HepG2 (cell line): Measurements from ENCODE around the gene CD248. TPM values are rescaled to one million over a fixed set of nuclear protein-coding genes. Genes with fewer than 3 reads are reported as not detected.

Experiments used
- CHD2 ChIP-seq: IDR thresholded peaks from 2 replicates; pipeline ENCODE4 v1.6.1; 2011; ENCODE audit warnings: low read depth, low read length, improper control_type of control experiment
- IKZF4 ChIP-seq: sonication (generic); formaldehyde crosslinking; IDR thresholded peaks from 2 replicates; pipeline ENCODE4 v1.5.1; 2020; ENCODE audit warnings: borderline replicate concordance, mild to moderate bottlenecking, low read depth, missing genetic modification reagents; ENCODE audit errors: not compliant biosample characterization
- IRX3 ChIP-seq: sonication (generic); formaldehyde crosslinking; IDR thresholded peaks from 2 replicates; pipeline ENCODE4 v1.8.1; 2023; ENCODE audit warnings: mild to moderate bottlenecking, low read depth, missing genetic modification reagents, borderline replicate concordance
- MEF2D ChIP-seq: sonication (generic); formaldehyde crosslinking; IDR thresholded peaks from 2 replicates; pipeline ENCODE4 v1.5.1; 2020; ENCODE audit warnings: mild to moderate bottlenecking, missing genetic modification reagents
- MEIS2 ChIP-seq: sonication (generic); formaldehyde crosslinking; IDR thresholded peaks from 2 replicates; pipeline ENCODE4 v1.9.0; 2021; ENCODE audit warnings: mild to moderate bottlenecking, missing genetic modification reagents
- SALL2 ChIP-seq: sonication (generic); formaldehyde crosslinking; IDR thresholded peaks from 2 replicates; pipeline ENCODE4 v1.8.1; 2023; ENCODE audit warnings: mild to moderate bottlenecking, missing genetic modification reagents, inconsistent platforms
- SETDB1 ChIP-seq: sonication (generic); formaldehyde crosslinking; IDR thresholded peaks from 2 replicates; pipeline ENCODE4 v1.5.1; 2020; ENCODE audit warnings: missing genetic modification reagents, mild to moderate bottlenecking, borderline replicate concordance
- SIN3B ChIP-seq: fragments of 150-350 bp; IDR thresholded peaks from 2 replicates; pipeline ENCODE4 v1.6.1; 2014; ENCODE audit warnings: low read length
- ZNF446 ChIP-seq: sonication (generic); formaldehyde crosslinking; IDR thresholded peaks from 2 replicates; pipeline ENCODE4 v1.5.0; 2020; ENCODE audit warnings: mild to moderate bottlenecking, missing genetic modification reagents
- polyA plus RNA-seq, 8 experiments: library from polyadenylated mRNA; depleted of rRNA in 3 of 8; stranded (reverse) in 7 of 8; unstranded in 1 of 8; fragments of >200 nt; fragmentation: Illumina TruSeq in 4 of 8; extraction: Trizol in 4 of 8; gene quantifications; 2 replicates each; pipeline versions ENCODE4 v1.2.1 to v1.2.3, GENCODE V29; 2011 to 2016; ENCODE audit warnings: low read depth in 4 of 8, missing spikeins in 1 of 8, mixed read lengths in 1 of 8; ENCODE audit not compliant: insufficient read depth in 1 of 8
- total RNA-seq, 5 experiments: library from RNA; depleted of rRNA; stranded (reverse); fragments of >200 nt; fragmentation: Illumina TruSeq; extraction: Trizol; gene quantifications; 2 replicates each; pipeline ENCODE4 v1.2.3, GENCODE V29; 2016; ENCODE audit warnings: low read depth in 1 of 5
- TF ChIP-seq, protein P1 (sequence below): sonication (generic); formaldehyde crosslinking; IDR thresholded peaks from 2 replicates; pipeline ENCODE4 v1.5.0; 2020; ENCODE audit warnings: missing genetic modification reagents
- TF ChIP-seq, protein P2 (sequence below): sonication (generic); formaldehyde crosslinking; IDR thresholded peaks from 2 replicates; pipeline ENCODE4 v1.4.0; 2020; ENCODE audit warnings: missing genetic modification reagents
- TF ChIP-seq, protein P3 (sequence below): sonication (generic); formaldehyde crosslinking; conservative IDR thresholded peaks from 2 replicates; pipeline ENCODE4 v1.8.0; 2022; ENCODE audit warnings: missing genetic modification reagents
- TF ChIP-seq, protein P4 (sequence below): sonication (generic); formaldehyde crosslinking; IDR thresholded peaks from 2 replicates; pipeline ENCODE4 v1.5.0; 2020; ENCODE audit warnings: mild to moderate bottlenecking, missing genetic modification reagents, moderate library complexity
- TF ChIP-seq, protein P5 (sequence below): sonication (generic); formaldehyde crosslinking; IDR thresholded peaks from 2 replicates; pipeline ENCODE4 v1.4.0; 2020; ENCODE audit warnings: missing genetic modification reagents

CD248 gene
- total and polyA plus RNA-seq, 2 of the 13 experiments (the other 11 are each of a cell fraction or from before 2014, with no cell fraction given) = 0.25 to 0.35 TPM

DNA sequence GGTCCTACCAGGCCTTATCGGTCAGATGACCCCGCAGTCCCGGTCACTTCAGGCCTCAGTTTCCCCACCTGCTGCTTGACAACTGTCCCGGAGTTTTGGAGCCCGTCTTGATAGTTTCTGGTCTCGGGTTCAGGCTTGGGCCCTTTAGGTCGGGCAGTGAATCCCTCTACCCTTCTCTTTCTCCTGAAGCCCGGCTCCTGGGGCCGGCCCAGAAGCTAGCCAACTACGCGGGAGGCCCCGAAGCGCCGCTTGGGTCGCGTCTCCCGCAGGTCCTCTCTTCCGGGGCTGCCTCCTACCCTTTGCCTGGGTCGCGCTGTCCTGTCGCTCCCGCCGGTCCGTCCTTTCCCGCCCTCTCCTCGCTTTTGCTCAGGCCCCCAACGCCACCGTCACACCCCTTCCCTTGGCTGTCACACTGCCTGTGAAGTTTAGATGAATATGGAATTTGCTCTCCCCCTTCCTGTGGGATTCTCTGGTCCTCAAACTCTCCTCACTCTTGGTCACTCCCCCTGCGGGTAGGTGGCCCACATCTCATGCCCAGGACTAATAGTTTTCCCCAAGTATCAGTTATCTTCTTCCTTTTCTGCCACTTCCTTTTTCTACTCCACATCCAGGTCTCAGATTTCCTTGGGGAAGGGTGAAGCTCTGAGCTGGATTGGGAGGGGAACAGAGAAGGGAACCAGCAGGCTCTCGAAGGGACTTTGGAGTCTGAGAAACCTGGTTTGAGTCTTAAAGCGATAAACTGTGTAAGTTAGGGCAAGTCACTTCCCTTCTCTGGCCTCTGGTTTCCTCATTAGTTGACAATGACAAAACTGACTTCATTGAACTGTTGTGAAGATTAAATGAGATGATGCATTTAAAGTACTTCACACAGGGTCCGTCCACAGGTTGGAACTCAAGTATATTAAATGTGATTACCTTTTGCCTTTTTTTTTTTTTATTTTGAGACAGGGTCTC lies 47.6 kb downstream of the CD248 start (continued):
- TF ChIP-seq IKZF4 (no peak), SETDB1 (CRISPR knock-in tag) (no peak), CHD2 (no peak), MEF2D (CRISPR knock-in tag) (no peak), SIN3B (no peak), SALL2 (CRISPR knock-in tag) (0 out of 2 replicates have a peak, but pooled peaks have one; percentile 65), MEIS2 (CRISPR knock-in tag) (peak; percentile 64; the same call in 1 of the 2 replicates), IRX3 (CRISPR knock-in tag) (no peak), ZNF446 (CRISPR knock-in tag) (no peak)
- TF ChIP-seq, protein P1, sequence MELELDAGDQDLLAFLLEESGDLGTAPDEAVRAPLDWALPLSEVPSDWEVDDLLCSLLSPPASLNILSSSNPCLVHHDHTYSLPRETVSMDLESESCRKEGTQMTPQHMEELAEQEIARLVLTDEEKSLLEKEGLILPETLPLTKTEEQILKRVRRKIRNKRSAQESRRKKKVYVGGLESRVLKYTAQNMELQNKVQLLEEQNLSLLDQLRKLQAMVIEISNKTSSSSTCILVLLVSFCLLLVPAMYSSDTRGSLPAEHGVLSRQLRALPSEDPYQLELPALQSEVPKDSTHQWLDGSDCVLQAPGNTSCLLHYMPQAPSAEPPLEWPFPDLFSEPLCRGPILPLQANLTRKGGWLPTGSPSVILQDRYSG (CRISPR knock-in tag) = no peak; the same call in 1 of the 2 replicates
- TF ChIP-seq, protein P2, sequence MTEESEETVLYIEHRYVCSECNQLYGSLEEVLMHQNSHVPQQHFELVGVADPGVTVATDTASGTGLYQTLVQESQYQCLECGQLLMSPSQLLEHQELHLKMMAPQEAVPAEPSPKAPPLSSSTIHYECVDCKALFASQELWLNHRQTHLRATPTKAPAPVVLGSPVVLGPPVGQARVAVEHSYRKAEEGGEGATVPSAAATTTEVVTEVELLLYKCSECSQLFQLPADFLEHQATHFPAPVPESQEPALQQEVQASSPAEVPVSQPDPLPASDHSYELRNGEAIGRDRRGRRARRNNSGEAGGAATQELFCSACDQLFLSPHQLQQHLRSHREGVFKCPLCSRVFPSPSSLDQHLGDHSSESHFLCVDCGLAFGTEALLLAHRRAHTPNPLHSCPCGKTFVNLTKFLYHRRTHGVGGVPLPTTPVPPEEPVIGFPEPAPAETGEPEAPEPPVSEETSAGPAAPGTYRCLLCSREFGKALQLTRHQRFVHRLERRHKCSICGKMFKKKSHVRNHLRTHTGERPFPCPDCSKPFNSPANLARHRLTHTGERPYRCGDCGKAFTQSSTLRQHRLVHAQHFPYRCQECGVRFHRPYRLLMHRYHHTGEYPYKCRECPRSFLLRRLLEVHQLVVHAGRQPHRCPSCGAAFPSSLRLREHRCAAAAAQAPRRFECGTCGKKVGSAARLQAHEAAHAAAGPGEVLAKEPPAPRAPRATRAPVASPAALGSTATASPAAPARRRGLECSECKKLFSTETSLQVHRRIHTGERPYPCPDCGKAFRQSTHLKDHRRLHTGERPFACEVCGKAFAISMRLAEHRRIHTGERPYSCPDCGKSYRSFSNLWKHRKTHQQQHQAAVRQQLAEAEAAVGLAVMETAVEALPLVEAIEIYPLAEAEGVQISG = no peak
- TF ChIP-seq, protein P3, sequence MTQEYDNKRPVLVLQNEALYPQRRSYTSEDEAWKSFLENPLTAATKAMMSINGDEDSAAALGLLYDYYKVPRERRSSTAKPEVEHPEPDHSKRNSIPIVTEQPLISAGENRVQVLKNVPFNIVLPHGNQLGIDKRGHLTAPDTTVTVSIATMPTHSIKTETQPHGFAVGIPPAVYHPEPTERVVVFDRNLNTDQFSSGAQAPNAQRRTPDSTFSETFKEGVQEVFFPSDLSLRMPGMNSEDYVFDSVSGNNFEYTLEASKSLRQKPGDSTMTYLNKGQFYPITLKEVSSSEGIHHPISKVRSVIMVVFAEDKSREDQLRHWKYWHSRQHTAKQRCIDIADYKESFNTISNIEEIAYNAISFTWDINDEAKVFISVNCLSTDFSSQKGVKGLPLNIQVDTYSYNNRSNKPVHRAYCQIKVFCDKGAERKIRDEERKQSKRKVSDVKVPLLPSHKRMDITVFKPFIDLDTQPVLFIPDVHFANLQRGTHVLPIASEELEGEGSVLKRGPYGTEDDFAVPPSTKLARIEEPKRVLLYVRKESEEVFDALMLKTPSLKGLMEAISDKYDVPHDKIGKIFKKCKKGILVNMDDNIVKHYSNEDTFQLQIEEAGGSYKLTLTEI (CRISPR knock-in tag) = no peak
- TF ChIP-seq, protein P4, sequence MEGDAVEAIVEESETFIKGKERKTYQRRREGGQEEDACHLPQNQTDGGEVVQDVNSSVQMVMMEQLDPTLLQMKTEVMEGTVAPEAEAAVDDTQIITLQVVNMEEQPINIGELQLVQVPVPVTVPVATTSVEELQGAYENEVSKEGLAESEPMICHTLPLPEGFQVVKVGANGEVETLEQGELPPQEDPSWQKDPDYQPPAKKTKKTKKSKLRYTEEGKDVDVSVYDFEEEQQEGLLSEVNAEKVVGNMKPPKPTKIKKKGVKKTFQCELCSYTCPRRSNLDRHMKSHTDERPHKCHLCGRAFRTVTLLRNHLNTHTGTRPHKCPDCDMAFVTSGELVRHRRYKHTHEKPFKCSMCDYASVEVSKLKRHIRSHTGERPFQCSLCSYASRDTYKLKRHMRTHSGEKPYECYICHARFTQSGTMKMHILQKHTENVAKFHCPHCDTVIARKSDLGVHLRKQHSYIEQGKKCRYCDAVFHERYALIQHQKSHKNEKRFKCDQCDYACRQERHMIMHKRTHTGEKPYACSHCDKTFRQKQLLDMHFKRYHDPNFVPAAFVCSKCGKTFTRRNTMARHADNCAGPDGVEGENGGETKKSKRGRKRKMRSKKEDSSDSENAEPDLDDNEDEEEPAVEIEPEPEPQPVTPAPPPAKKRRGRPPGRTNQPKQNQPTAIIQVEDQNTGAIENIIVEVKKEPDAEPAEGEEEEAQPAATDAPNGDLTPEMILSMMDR (CRISPR knock-in tag) = peak; percentile 10; the same call in 1 of the 2 replicates
- TF ChIP-seq, protein P5, sequence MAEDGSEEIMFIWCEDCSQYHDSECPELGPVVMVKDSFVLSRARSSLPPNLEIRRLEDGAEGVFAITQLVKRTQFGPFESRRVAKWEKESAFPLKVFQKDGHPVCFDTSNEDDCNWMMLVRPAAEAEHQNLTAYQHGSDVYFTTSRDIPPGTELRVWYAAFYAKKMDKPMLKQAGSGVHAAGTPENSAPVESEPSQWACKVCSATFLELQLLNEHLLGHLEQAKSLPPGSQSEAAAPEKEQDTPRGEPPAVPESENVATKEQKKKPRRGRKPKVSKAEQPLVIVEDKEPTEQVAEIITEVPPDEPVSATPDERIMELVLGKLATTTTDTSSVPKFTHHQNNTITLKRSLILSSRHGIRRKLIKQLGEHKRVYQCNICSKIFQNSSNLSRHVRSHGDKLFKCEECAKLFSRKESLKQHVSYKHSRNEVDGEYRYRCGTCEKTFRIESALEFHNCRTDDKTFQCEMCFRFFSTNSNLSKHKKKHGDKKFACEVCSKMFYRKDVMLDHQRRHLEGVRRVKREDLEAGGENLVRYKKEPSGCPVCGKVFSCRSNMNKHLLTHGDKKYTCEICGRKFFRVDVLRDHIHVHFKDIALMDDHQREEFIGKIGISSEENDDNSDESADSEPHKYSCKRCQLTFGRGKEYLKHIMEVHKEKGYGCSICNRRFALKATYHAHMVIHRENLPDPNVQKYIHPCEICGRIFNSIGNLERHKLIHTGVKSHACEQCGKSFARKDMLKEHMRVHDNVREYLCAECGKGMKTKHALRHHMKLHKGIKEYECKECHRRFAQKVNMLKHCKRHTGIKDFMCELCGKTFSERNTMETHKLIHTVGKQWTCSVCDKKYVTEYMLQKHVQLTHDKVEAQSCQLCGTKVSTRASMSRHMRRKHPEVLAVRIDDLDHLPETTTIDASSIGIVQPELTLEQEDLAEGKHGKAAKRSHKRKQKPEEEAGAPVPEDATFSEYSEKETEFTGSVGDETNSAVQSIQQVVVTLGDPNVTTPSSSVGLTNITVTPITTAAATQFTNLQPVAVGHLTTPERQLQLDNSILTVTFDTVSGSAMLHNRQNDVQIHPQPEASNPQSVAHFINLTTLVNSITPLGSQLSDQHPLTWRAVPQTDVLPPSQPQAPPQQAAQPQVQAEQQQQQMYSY (CRISPR knock-in tag) = peak; percentile 36; the same call in 1 of the 2 replicates
